Breast epithelium (tissue), 4 donors: ENCODE results near the gene HS6ST3. TPM values are rescaled to one million over a fixed set of nuclear protein-coding genes. Genes with fewer than 3 reads are reported as not detected.

Source experiments
- DNase-seq, 2 donors: peaks; one replicate each; pipeline ENCODE4 v3.0.0-alpha.2; 2019; ENCODE audit warnings: low spot score in 2 of 2
- H3K27ac ChIP-seq, 2 donors: fragments of 200-600 bp; sonication (generic) in 1 of 2; one replicate each; pipeline ENCODE4 v1.5.1; 2016 to 2019; ENCODE audit warnings: mild to moderate bottlenecking in 1 of 2
- H3K27me3 ChIP-seq, 2 donors: fragments of 200-600 bp; sonication (generic) in 1 of 2; one replicate each; pipeline versions ENCODE4 v1.5.1 to v1.6.0; 2017 to 2019; ENCODE audit warnings: control low read depth in 1 of 2, mild to moderate bottlenecking in 1 of 2
- H3K36me3 ChIP-seq: fragments of 200-600 bp; one replicate; pipeline ENCODE4 v1.5.1; 2019
- H3K4me1 ChIP-seq, 2 donors: fragments of 200-600 bp; sonication (generic); one replicate each; pipeline ENCODE4 v1.5.1; 2016 to 2019; ENCODE audit warnings: control low read depth in 1 of 2
- H3K4me3 ChIP-seq, 3 donors: fragments of 200-600 bp; sonication (generic); 1 replicate in 2 of 3; 2 replicates in 1 of 3; pipeline ENCODE4 v1.5.1; 2016 to 2019; ENCODE audit warnings: mild to moderate bottlenecking in 3 of 3, moderate library complexity in 2 of 3
- H3K9me3 ChIP-seq, 2 donors: fragments of 200-600 bp; sonication (generic) in 1 of 2; one replicate each; pipeline ENCODE4 v1.5.1; 2016 to 2019; ENCODE audit warnings: control low read depth in 1 of 2
- CTCF ChIP-seq, 3 donors: fragments of 450-650 bp; IDR thresholded peaks; one replicate each; pipeline ENCODE4 v1.5.1; 2016 to 2017; ENCODE audit warnings: antibody characterized with exemption in 3 of 3, mild to moderate bottlenecking in 3 of 3, moderate library complexity in 3 of 3
- POLR2A ChIP-seq: fragments of 450-650 bp; IDR thresholded peaks from one replicate; pipeline ENCODE4 v1.6.1; 2016; ENCODE audit warnings: antibody characterized with exemption, mild to moderate bottlenecking, moderate library complexity
- POLR2AphosphoS5 ChIP-seq, 3 donors: sonication (generic); formaldehyde crosslinking; IDR thresholded peaks; one replicate each; pipeline ENCODE4 v1.6.1; 2017; ENCODE audit warnings: antibody characterized with exemption in 3 of 3
- intact Hi-C: fragments of 100-400 bp; cut with DNase I; formaldehyde crosslinking; loops from one replicate; pipeline ENCODE4 v1.15.1; 2023; ENCODE audit warnings: low total_unique reads
- total RNA-seq, 3 donors: library from RNA; depleted of rRNA; stranded (reverse); fragments of >200 nt; gene quantifications; one replicate each; pipeline ENCODE4 v1.1.0, GENCODE V29; 2016

The HS6ST3 gene
- total RNA-seq, 3 donors from 2014 or later: under 0.01 to 1.3 (median 0.59) TPM

- Histone ChIP-seq H3K36me3 (no peaks in the 10 kb centered on the region), H3K9me3 (no peaks in the 10 kb centered on the region), H3K4me1 (no peaks in the 10 kb centered on the region), H3K4me3 (no peak overlapping the region), H3K27ac (no peak overlapping the region), H3K27me3 (no peaks in the 10 kb centered on the region)
- TF ChIP-seq CTCF (IDR thresholded peaks at IDR 0.05) (peak in 1 of 3 donors; percentile 17), POLR2AphosphoS5 (IDR thresholded peaks at IDR 0.05) (no peak)
- DNase-seq: no peak
- intact Hi-C loops: no loop called here
Observed at GRCh38 chr13:96817336-96817941, 727.5 kb downstream of the HS6ST3 start.

GRCh38 chr13:96819375-96819774, 729.5 kb downstream of the HS6ST3 start:
- intact Hi-C loops: no loop called here
- TF ChIP-seq POLR2A (no peak), POLR2AphosphoS5 (IDR thresholded peaks at IDR 0.05) (no peak), CTCF (IDR thresholded peaks at IDR 0.05) (no peak)
- Histone ChIP-seq H3K4me1 (no peaks in the 10 kb centered on the region), H3K36me3 (no peaks in the 10 kb centered on the region), H3K4me3 (no peak overlapping the region), H3K27ac (no peak overlapping the region), H3K27me3 (no peaks in the 10 kb centered on the region), H3K9me3 (no peaks in the 10 kb centered on the region)
- DNase-seq: no peak

GRCh38 chr13:96821381-96821780, 731.5 kb downstream of the HS6ST3 start:
- Histone ChIP-seq H3K9me3 (no peaks in the 10 kb centered on the region), H3K36me3 (no peaks in the 10 kb centered on the region), H3K27ac (no peak overlapping the region), H3K4me1 (no peaks in the 10 kb centered on the region), H3K27me3 (no peaks in the 10 kb centered on the region), H3K4me3 (no peak overlapping the region)
- no peak for TF ChIP-seq POLR2AphosphoS5 (IDR thresholded peaks at IDR 0.05)
- TF ChIP-seq CTCF (IDR thresholded peaks at IDR 0.05): no peak
- no peak for TF ChIP-seq POLR2A
- no peak for DNase-seq
- intact Hi-C loops: no loop called here

- Histone ChIP-seq H3K27me3 (no peaks in the 10 kb centered on the region), H3K27ac (no peak overlapping the region), H3K4me3 (no peak overlapping the region), H3K36me3 (no peaks in the 10 kb centered on the region), H3K9me3 (no peaks in the 10 kb centered on the region), H3K4me1 (no peaks in the 10 kb centered on the region)
- intact Hi-C loops: no loop called here
- TF ChIP-seq POLR2AphosphoS5 (IDR thresholded peaks at IDR 0.05): no peak
- TF ChIP-seq CTCF (IDR thresholded peaks at IDR 0.05): no peak
- TF ChIP-seq POLR2A: no peak
- no peak for DNase-seq
Observed at GRCh38 chr13:96821971-96822370, 732.1 kb downstream of the HS6ST3 start.

GRCh38 chr13:96822895-96823294, 733.0 kb downstream of the HS6ST3 start:
- H3K36me3 ChIP-seq: no peaks in the 10 kb centered on the region
- no peak for DNase-seq
- no peaks in the 10 kb centered on the region for H3K27me3 ChIP-seq
- no peak overlapping the region for H3K4me3 ChIP-seq
- no peaks in the 10 kb centered on the region for H3K4me1 ChIP-seq
- TF ChIP-seq POLR2A: no peak
- TF ChIP-seq POLR2AphosphoS5 (IDR thresholded peaks at IDR 0.05): no peak
- TF ChIP-seq CTCF (IDR thresholded peaks at IDR 0.05): no peak
- no peaks in the 10 kb centered on the region for H3K9me3 ChIP-seq
- intact Hi-C loops: no loop called here
- H3K27ac ChIP-seq: no peak overlapping the region
